Measurements from ENCODE around the gene STK32A. TPM values are rescaled to one million over a fixed set of nuclear protein-coding genes. Genes with fewer than 3 reads are reported as not detected.

STK32A gene
- polyA plus RNA-seq, 3 donors, result 0.66 to 2.8 (median 1.9) TPM

- 49 to 90% (median 66%) methylated on average over 3 of the region's 3 CpGs for WGBS, 3 donors
- no peak overlapping the region for H3K27ac ChIP-seq (ENCODE audit: low read depth, low read length)
These were observed 201.8 kb downstream of the STK32A start for GRCh38 chr5:147436596-147436995.

- 63 to 66% (median 65%) methylated on average over 6 of the region's 6 CpGs for WGBS, 3 donors
- H3K27ac ChIP-seq (ENCODE audit: low read depth, low read length), result no peak overlapping the region
These were observed 202.4 kb downstream of the STK32A start for GRCh38 chr5:147437161-147437596.

Data from adipose tissue (tissue), 3 donors.